Heart right ventricle (tissue), 16 donors: ENCODE data around the gene TEX264. TPM values are rescaled to one million over a fixed set of nuclear protein-coding genes. Genes with fewer than 3 reads are reported as not detected.

Experiments
- ATAC-seq, 8 donors: fragments of 200-7000 bp; cut with Tn5 transposase; one replicate each; pipeline ENCODE4 v1.9.1; 2020; ENCODE audit warnings: mild to moderate bottlenecking in 8 of 8, moderate library complexity in 8 of 8, moderate number of reproducible peaks in 1 of 8
- DNase-seq, 2 donors: peaks; one replicate each; pipeline ENCODE4 v3.0.0-alpha.2; 2020
- H3K27ac ChIP-seq, 10 donors: fragments of 200-600 bp; sonication (generic) in 2 of 10; one replicate each; pipeline versions ENCODE4 v1.5.0 to v1.8.0; 2020 to 2022; ENCODE audit warnings: mild to moderate bottlenecking in 3 of 10
- H3K27me3 ChIP-seq, 7 donors: fragments of 200-600 bp; one replicate each; pipeline ENCODE4 v1.8.0; 2021 to 2022; ENCODE audit warnings: mild to moderate bottlenecking in 2 of 7
- H3K36me3 ChIP-seq, 9 donors: fragments of 200-600 bp; sonication (generic) in 1 of 9; one replicate each; pipeline versions ENCODE4 v1.5.0 to v1.8.0; 2020 to 2022; ENCODE audit warnings: mild to moderate bottlenecking in 2 of 9
- H3K4me1 ChIP-seq, 9 donors: fragments of 200-600 bp; sonication (generic) in 1 of 9; one replicate each; pipeline versions ENCODE4 v1.5.0 to v1.8.0; 2020 to 2022; ENCODE audit warnings: mild to moderate bottlenecking in 4 of 9
- H3K4me3 ChIP-seq, 10 donors: fragments of 200-600 bp; sonication (generic) in 2 of 10; one replicate each; pipeline versions ENCODE4 v1.5.0 to v1.8.0; 2020 to 2022; ENCODE audit warnings: mild to moderate bottlenecking in 7 of 10, moderate library complexity in 2 of 10
- H3K9me3 ChIP-seq, 11 donors: fragments of 200-600 bp in 10 of 11; sonication (generic) in 2 of 11; one replicate each; pipeline versions ENCODE4 v1.5.0 to v1.8.0; 2013 to 2022; ENCODE audit warnings: mild to moderate bottlenecking in 2 of 11, control low read depth in 1 of 11, moderate library complexity in 1 of 11
- CTCF ChIP-seq, 9 donors: fragments of 200-600 bp; sonication (generic) in 2 of 9; IDR thresholded peaks; one replicate each; pipeline versions ENCODE4 v1.5.0 to v1.8.0; 2021 to 2022; ENCODE audit warnings: antibody characterized with exemption in 9 of 9, mild to moderate bottlenecking in 5 of 9, moderate library complexity in 1 of 9
- WGBS, 2 donors: extraction: QIAGEN DNeasy Blood & Tissue Kit; methylation state at CpG; one replicate each; pipeline ENCODE4 v1.1.7; 2013; ENCODE audit warnings: inconsistent platforms in 1 of 2; 5-methylcytosine and 5-hydroxymethylcytosine counted together
- intact Hi-C, 10 donors: fragments of 100-400 bp; cut with DNase I; formaldehyde crosslinking; loops; one replicate each; pipeline versions ENCODE4 v1.11.1 to v1.14.2; 2022
- polyA plus RNA-seq, 2 donors: library from polyadenylated mRNA; stranded (reverse); fragments of 200-250 nt; gene quantifications; one replicate each; pipeline ENCODE4 v1.2.3, GENCODE V29; 2013
- total RNA-seq, 10 donors: library from RNA; stranded (reverse); fragmentation: NEBNext Ultra II Directional in 3 of 10; extraction: Animal tissue kit (Norgen Biotek cat#: 25700) in 3 of 10; gene quantifications; one replicate each; pipeline versions ENCODE4 v1.2.1 to v1.2.4, GENCODE V29; 2021 to 2023
- donor health status: Arrhythmogenic right ventricular cardiomyopathy.
- donor health status: ischemic (EF 13 %, LVEDD 7.1; RV severe dilation, severe dysfunction).
- donor health status: healthy with polysubstance abuse.
- donor health status: DM: no; HTN: yes; CAD: no.
- donor health status: DM: no; HTN: no; CAD: no.
- donor health status: ischemic (EF 25% LVEDD 6.9; RV normal size, moderate dysfunction).
- donor health status: ischemic (EF 25% LVEDD 5.7; RV mildly dilated, moderate dysfunction).
- donor health status: healthy.
- donor health status: DM: yes; HTN: yes; CAD: no.
- donor health status: Ischemic cardiomyopathy.
- donor health status: ischemic (EF 35%, LVEDD 5.7; RV mildly dilated, moderate dysfunction).
- donor health status: nonischemic (EF 11% LVEDD 7.7; RV severe dilation, severe dysfunction).
- donor health status: DM: yes; HTN: yes; CAD: no.
- donor health status: PGD.
- donor health status: ischemic (EF 29% LVEDD 5.4; RV normal size, mild dysfunction).
- donor health status: nonischemic (EF 23%, LVEDD 6.1; RV moderate dilation, normal function).

TEX264 gene
- total and polyA plus RNA-seq, 12 donors = 28.4 to 87.0 (median 35.9) TPM

- H3K4me3 ChIP-seq = no peak overlapping the region
- 88 to 89% methylated on average over 2 of the region's 2 CpGs for WGBS, 2 donors
These were observed 7.6 kb downstream of the TEX264 start for GRCh38 chr3:51678641-51679040.

DNA sequence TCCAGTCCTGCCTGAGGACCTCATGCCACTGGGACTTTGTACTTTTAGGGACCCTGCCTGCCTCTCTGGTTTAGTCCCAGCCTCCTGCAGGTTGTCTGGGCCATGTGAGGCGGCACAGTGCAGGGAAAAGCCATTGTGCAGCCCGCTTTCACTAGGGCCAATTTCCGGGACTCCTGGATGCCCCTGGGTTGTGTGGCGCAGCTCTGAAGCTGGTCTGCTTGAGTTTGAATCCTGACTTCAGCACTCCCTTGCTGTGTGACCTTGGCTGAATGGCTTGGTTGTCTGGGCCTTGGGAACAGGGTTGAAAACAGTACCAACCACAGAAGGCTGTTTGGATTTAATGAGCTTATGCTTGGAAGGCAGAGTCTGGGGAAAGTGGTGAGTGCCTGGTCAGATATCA, 8.3 kb downstream of the TEX264 start:
- WGBS, 2 donors = 96 to 97% methylated on average over 4 of the region's 4 CpGs
- intact Hi-C loops = loop anchor here in 3 of 10 donors (10.0 kb wide), 1 partner anchor 285 kb away; the partner anchor contains the start of gene RBM15B (in 3 of the 3)
- H3K4me3 ChIP-seq = no peak overlapping the region
- TF ChIP-seq CTCF (IDR thresholded peaks at IDR 0.05) = no peak
- DNase-seq (no peak), ATAC-seq (no peak)
- no peaks in the 10 kb centered on the region for H3K9me3 ChIP-seq
- H3K4me1 ChIP-seq = peaks cover 32 to 93% (median 68%) of the 10 kb centered on the region in 9 donors
- peak overlapping the region in 3 of 10 donors; percentile 22 to 50 (median 29) for H3K27ac ChIP-seq
- peaks cover 0 to 59% (median 11%) of the 10 kb centered on the region in 9 donors for H3K36me3 ChIP-seq
- no peaks in the 10 kb centered on the region for H3K27me3 ChIP-seq

More at GRCh38 chr3:51678641-51679040, 7.6 kb downstream of the TEX264 start:
- ATAC-seq (peak in 1 of 8 donors; percentile 7), DNase-seq (no peak)
- Histone ChIP-seq H3K27me3 (no peaks in the 10 kb centered on the region), H3K9me3 (no peaks in the 10 kb centered on the region), H3K27ac (peak overlapping the region in 5 of 10 donors; percentile 9 to 36 (median 20)), H3K4me1 (peaks cover 26 to 92% (median 66%) of the 10 kb centered on the region in 9 donors), H3K36me3 (peaks cover 0 to 56% (median 8%) of the 10 kb centered on the region in 9 donors)
- intact Hi-C loops = loop anchor here in 3 of 10 donors (10.0 kb wide), 1 partner anchor 284 kb away; the partner anchor contains the start of gene RBM15B (in 3 of the 3)
- no peak for TF ChIP-seq CTCF (IDR thresholded peaks at IDR 0.05)

GRCh38 chr3:51679777-51680176, 8.7 kb downstream of the TEX264 start:
- H3K27me3 ChIP-seq = no peaks in the 10 kb centered on the region
- intact Hi-C loops = loop anchor here in 9 of 10 donors (5.0 to 10.0 kb wide), 4 partner anchors 37 to 295 kb away; partner anchors contain the start of genes RBM15B (in 6 of the 9), DCAF1 (in 2 of the 9) and MANF (in 2 of the 9)
- no peak for TF ChIP-seq CTCF (IDR thresholded peaks at IDR 0.05)
- no peaks in the 10 kb centered on the region for H3K9me3 ChIP-seq
- peaks cover 34 to 93% (median 72%) of the 10 kb centered on the region in 9 donors for H3K4me1 ChIP-seq
- ATAC-seq (no peak), DNase-seq (no peak)
- no peak overlapping the region for H3K4me3 ChIP-seq
- 87 to 91% methylated on average over 7 of the region's 7 CpGs for WGBS, 2 donors
- peaks cover 0 to 59% (median 15%) of the 10 kb centered on the region in 9 donors for H3K36me3 ChIP-seq
- H3K27ac ChIP-seq = peak overlapping the region in 6 of 10 donors; percentile 50 to 94 (median 68)

- H3K4me1 ChIP-seq = peaks cover 36 to 93% (median 75%) of the 10 kb centered on the region in 9 donors
- WGBS, 2 donors = 76 to 77% methylated on average over 6 of the region's 6 CpGs
- H3K9me3 ChIP-seq = no peaks in the 10 kb centered on the region
- peaks cover 0 to 59% (median 17%) of the 10 kb centered on the region in 9 donors for H3K36me3 ChIP-seq
- intact Hi-C loops = loop anchor here in 7 of 10 donors (5.0 to 10.0 kb wide), 4 partner anchors 38 to 295 kb away; partner anchors contain the start of genes RBM15B (in 3 of the 7), DCAF1 (in 2 of the 7) and MANF (in 2 of the 7)
- H3K27ac ChIP-seq = peak overlapping the region in 8 of 10 donors; percentile 41 to 94 (median 64)
- H3K4me3 ChIP-seq = no peak overlapping the region
- DNase-seq (no peak), ATAC-seq (no peak)
- no peak for TF ChIP-seq CTCF (IDR thresholded peaks at IDR 0.05)
- H3K27me3 ChIP-seq = no peaks in the 10 kb centered on the region
These were observed 9.1 kb downstream of the TEX264 start for GRCh38 chr3:51680196-51680595.
